ENCODE data around the gene GSN. TPM values are rescaled to one million over a fixed set of nuclear protein-coding genes. Genes with fewer than 3 reads are reported as not detected.
A peak's percentile ranks its signal among the peaks of the same experiment; 100 is the strongest.

The GSN gene
- total and polyA plus RNA-seq, 9 of the 15 experiments (the other 6 are each of a cell fraction or from before 2014, with no cell fraction given): 0.39 to 16.6 (median 8.2) TPM

DNA sequence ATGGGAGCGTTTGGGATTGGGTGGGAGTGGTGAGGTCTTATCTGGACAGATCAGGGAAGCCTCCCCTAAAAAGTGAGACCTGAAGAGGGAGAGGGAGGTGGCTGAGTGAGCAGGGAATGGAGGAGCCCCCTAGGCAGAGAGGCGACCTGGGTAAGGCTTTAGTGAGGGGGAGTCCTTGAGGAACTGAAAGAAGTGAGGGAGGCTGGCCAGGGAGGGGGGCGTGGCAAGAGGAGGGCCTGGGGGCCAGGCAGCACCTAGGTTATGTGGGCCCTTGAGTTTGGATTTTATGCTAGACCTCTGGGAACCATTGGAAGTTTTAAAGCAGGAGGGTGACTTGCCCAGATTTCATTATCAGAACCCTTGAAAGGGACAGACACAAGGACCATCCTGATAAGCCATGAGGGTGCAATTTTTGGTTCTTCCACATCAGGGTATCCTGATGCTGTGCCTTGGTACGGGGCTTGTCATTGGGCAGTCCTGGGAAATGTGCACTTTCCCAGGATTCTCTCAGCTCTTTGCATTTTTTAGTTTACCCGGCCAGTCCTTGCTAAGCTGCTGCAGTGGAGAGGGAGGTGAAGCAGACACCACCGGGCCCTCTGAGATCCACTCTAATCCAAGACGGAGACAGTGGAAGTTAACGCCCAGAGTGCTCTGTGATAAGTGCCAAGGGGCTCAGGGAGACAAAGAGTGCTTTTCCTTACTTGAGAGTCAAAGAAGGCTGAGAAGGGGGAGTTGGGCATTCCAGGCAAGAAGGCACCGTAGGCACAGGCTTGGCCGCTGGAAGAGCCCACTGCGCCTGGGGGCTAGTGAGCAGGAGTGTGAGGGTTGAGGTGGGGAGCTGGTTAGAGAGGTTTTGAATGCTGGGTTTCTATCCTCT, 16.1 kb downstream of the GSN start:
- no peaks in the 10 kb centered on the region; the same call in 2 of the 3 replicates for H3K36me3 ChIP-seq (ENCODE audit: control insufficient read depth, insufficient read depth, low read length)
- H3K9ac ChIP-seq (ENCODE audit: insufficient read depth in 1 of 2, low read depth in 2 of 2, low read length in 2 of 2): peak overlapping the region in 1 of 2 experiments; percentile 38; a peak in 1 of 4 replicates
- no TSS peak for BruUV-seq (replicated peaks)
- H3K9me1 ChIP-seq (ENCODE audit: control insufficient read depth, insufficient read depth, low read length): peaks cover 10% of the 10 kb centered on the region
- ChIA-PET POLR2A (interaction anchor here (0.6 to 2.9 kb wide), 4 partner anchors 13 to 71 kb away, joined by 3 to 11 read pairs (median 4); partner anchors contain the start of gene GSN), CTCF (ENCODE audit: low intra/inter-chr PET ratio) (no interaction called here)
- 0 out of 3 replicates have a peak overlapping the region, but pooled peaks have one; percentile 15 for H3K27ac ChIP-seq (ENCODE audit: extremely low read depth, low read depth, low read length)
- WGBS (ENCODE audit: insufficient coverage, low coverage, missing lambda C conversion rate): 33% methylated on average over 11 of the region's 11 CpGs
- in situ Hi-C loops (cut with MboI) (no loop called here), intact Hi-C loops (cut with micrococcal nuclease) (no loop called here)
- no peaks in the 10 kb centered on the region for H4K20me1 ChIP-seq (replicated peaks; ENCODE audit: control insufficient read depth, insufficient read depth, low read length)
- H3K4me1 ChIP-seq (replicated peaks in 1 of 2; ENCODE audit: control insufficient read depth in 2 of 2, insufficient read depth in 2 of 2, low read length in 2 of 2): peaks cover 70 to 84% of the 10 kb centered on the region in 2 experiments
- no peaks in the 10 kb centered on the region for H3K9me3 ChIP-seq (replicated peaks; ENCODE audit: control insufficient read depth, insufficient read depth, low read depth, low read length)
- no peak overlapping the region for H2AFZ ChIP-seq (ENCODE audit: low read depth, low read length)
- DNase-seq (ENCODE audit: extremely low read depth in 1 of 4, low spot score in 3 of 4): peak; percentile 36 to 51 (median 45)
- peak; percentile 60 for FAIRE-seq
- peak overlapping the region; percentile 22; the same call in 1 of the 2 replicates for H3K4me2 ChIP-seq (ENCODE audit: insufficient read depth, low read length)
- H3K4me3 ChIP-seq: no peak overlapping the region
- H3K79me2 ChIP-seq (ENCODE audit: control insufficient read depth, insufficient read depth, low read length): no peaks in the 10 kb centered on the region
- H3K27me3 ChIP-seq (ENCODE audit: control insufficient read depth in 2 of 2, insufficient read depth in 2 of 2, low read length in 2 of 2): no peaks in the 10 kb centered on the region
- no peak for ATAC-seq
- TF ChIP-seq MIER1 (IDR thresholded peaks at IDR 0.05; ENCODE audit: low read depth): no peak
- TF ChIP-seq KLF6 (CRISPR knock-in tag; IDR thresholded peaks at IDR 0.05; ENCODE audit: borderline replicate concordance): no peak
- TF ChIP-seq ZNF445 (CRISPR knock-in tag; IDR thresholded peaks at IDR 0.05; ENCODE audit: low read depth): no peak
- no peak for TF ChIP-seq ZSCAN32 (CRISPR knock-in tag; IDR thresholded peaks at IDR 0.05)
- no peak for TF ChIP-seq RFX5 (IDR thresholded peaks at IDR 0.05; ENCODE audit: low read depth, low read length)
- TF ChIP-seq TRIM24 (IDR thresholded peaks at IDR 0.05): no peak
- no peak for TF ChIP-seq SRSF9 (IDR thresholded peaks at IDR 0.05; ENCODE audit: borderline replicate concordance, low read depth, low read length)
- no peak for TF ChIP-seq NR2C1 (IDR thresholded peaks at IDR 0.05)
- no peak for TF ChIP-seq NR2C1 (tag; IDR thresholded peaks at IDR 0.05)
- TF ChIP-seq ARID2 (IDR thresholded peaks at IDR 0.05): no peak
- no peak for TF ChIP-seq CHD4 (IDR thresholded peaks at IDR 0.05; ENCODE audit: insufficient read depth, insufficient replicate concordance, low read depth, low read length, poor library complexity, severe bottlenecking)
- no peak for TF ChIP-seq TCF7 (IDR thresholded peaks at IDR 0.05; ENCODE audit: borderline replicate concordance)
- TF ChIP-seq HOXB6 (CRISPR knock-in tag; IDR thresholded peaks at IDR 0.05; ENCODE audit: borderline replicate concordance): no peak
- no peak for TF ChIP-seq HDAC8 (tag; IDR thresholded peaks at IDR 0.05)
- TF ChIP-seq NFE2 (IDR thresholded peaks at IDR 0.05; ENCODE audit: low read depth): peak; percentile 71
- TF ChIP-seq MECOM (CRISPR knock-in tag; IDR thresholded peaks at IDR 0.05): 0 out of 2 replicates have a peak, but pooled peaks have one; percentile 41
- TF ChIP-seq, protein P1, sequence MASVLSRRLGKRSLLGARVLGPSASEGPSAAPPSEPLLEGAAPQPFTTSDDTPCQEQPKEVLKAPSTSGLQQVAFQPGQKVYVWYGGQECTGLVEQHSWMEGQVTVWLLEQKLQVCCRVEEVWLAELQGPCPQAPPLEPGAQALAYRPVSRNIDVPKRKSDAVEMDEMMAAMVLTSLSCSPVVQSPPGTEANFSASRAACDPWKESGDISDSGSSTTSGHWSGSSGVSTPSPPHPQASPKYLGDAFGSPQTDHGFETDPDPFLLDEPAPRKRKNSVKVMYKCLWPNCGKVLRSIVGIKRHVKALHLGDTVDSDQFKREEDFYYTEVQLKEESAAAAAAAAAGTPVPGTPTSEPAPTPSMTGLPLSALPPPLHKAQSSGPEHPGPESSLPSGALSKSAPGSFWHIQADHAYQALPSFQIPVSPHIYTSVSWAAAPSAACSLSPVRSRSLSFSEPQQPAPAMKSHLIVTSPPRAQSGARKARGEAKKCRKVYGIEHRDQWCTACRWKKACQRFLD (CRISPR knock-in tag; IDR thresholded peaks at IDR 0.05): no peak
- no peak for TF ChIP-seq PPARD (CRISPR knock-in tag; IDR thresholded peaks at IDR 0.05)
- TF ChIP-seq POLR2G (IDR thresholded peaks at IDR 0.05; ENCODE audit: low read depth, low read length): no peak
- no peak for TF ChIP-seq ILF3 (IDR thresholded peaks at IDR 0.05; ENCODE audit: borderline replicate concordance)
- TF ChIP-seq, protein P2, sequence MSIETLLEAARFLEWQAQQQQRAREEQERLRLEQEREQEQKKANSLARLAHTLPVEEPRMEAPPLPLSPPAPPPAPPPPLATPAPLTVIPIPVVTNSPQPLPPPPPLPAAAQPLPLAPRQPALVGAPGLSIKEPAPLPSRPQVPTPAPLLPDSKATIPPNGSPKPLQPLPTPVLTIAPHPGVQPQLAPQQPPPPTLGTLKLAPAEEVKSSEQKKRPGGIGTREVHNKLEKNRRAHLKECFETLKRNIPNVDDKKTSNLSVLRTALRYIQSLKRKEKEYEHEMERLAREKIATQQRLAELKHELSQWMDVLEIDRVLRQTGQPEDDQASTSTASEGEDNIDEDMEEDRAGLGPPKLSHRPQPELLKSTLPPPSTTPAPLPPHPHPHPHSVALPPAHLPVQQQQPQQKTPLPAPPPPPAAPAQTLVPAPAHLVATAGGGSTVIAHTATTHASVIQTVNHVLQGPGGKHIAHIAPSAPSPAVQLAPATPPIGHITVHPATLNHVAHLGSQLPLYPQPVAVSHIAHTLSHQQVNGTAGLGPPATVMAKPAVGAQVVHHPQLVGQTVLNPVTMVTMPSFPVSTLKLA (conservative IDR thresholded peaks at IDR 0.05): no peak

Measured in K562 (cell line).